ENCODE results near the gene SYNE2. TPM values are rescaled to one million over a fixed set of nuclear protein-coding genes. Genes with fewer than 3 reads are reported as not detected.

SYNE2 gene
- total RNA-seq, 1 experiment from 2014 or later = 71.1 TPM

- TF ChIP-seq ZNF317 (CRISPR knock-in tag; IDR thresholded peaks at IDR 0.05; ENCODE audit: borderline replicate concordance, low read depth) = no peak
Observed at GRCh38 chr14:64212666-64213065, 359.9 kb downstream of the SYNE2 start (continued).

DNA sequence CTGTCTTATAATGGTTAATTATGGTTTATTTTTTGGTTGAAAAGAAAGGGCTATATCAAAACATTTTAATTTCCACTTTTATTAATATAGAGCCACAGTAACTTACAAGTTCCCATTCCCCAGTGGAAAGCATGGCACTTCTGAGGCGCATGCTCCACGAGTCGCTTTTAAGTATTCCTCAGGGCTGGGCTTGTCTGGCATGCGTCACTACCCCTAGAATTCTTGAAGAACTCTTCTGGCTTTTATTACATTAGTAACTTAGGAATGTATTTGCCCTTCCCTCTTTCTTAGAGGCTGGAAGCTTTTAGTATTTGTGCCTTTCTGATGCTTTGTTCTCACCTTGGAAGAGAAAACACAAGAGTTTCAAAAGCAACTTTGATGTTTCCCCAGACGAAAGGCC is 360.3 kb downstream of the SYNE2 start:
- TF ChIP-seq STAT6 (CRISPR knock-in tag; conservative IDR thresholded peaks at IDR 0.05; ENCODE audit: low read depth) (no peak), MYBL2 (CRISPR knock-in tag; IDR thresholded peaks at IDR 0.05) (no peak), KAT7 (CRISPR knock-in tag; IDR thresholded peaks at IDR 0.05; ENCODE audit: borderline replicate concordance) (no peak), SP1 (CRISPR knock-in tag; conservative IDR thresholded peaks at IDR 0.05) (no peak), TP53 (CRISPR knock-in tag; IDR thresholded peaks at IDR 0.05) (no peak), ZNF532 (CRISPR knock-in tag; IDR thresholded peaks at IDR 0.05; ENCODE audit: borderline replicate concordance) (no peak), ATF6 (CRISPR knock-in tag; IDR thresholded peaks at IDR 0.05) (no peak), HMGA2 (CRISPR knock-in tag; IDR thresholded peaks at IDR 0.05) (no peak), CBFB (CRISPR knock-in tag; IDR thresholded peaks at IDR 0.05; ENCODE audit: low read depth) (no peak), E2F5 (CRISPR knock-in tag; IDR thresholded peaks at IDR 0.05) (no peak), SMAD3 (CRISPR knock-in tag; IDR thresholded peaks at IDR 0.05; ENCODE audit: borderline replicate concordance) (no peak), FOXK1 (CRISPR knock-in tag; IDR thresholded peaks at IDR 0.05) (no peak)
- TF ChIP-seq, protein P1, sequence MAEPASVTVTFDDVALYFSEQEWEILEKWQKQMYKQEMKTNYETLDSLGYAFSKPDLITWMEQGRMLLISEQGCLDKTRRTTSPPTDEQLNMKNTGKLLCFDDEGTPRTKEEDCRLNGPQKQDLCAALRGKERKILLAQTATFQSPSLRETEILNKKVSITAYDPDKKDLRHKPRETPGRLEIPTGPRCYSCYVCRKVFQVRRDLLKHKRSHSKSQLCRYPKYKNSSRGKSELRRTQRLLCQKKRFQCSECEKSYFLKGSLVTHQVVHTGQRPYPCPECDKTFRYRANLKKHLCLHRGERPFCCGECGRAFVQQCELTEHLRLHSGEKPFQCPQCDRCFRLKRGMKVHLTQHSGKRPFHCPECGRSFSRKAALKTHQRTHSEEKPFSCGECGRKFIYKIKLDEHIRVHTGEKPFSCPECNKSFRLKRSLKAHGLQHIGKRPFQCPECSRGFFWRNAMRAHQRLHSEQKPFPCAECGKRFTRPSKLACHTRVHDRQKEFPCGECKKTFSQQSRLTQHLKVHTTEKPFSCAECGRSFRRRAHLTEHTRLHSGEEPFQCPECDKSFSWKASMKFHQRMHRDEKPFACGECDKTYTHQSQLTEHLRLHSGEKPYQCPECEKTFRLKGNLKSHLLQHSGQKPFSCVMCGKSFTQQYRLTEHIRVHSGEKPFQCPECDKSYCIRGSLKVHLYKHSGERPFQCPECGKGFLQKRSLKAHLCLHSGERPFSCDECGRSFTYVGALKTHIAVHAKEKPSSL (CRISPR knock-in tag; conservative IDR thresholded peaks at IDR 0.05) = no peak
- DNase-seq (ENCODE audit: low spot score) = no peak
- Mint-ChIP-seq H3K27ac (no peak overlapping the region), H3K27me3 (ENCODE audit: low read depth) (no peaks in the 10 kb centered on the region), H3K36me3 (peaks cover 82% of the 10 kb centered on the region), H3K4me1 (no peaks in the 10 kb centered on the region), H3K4me3 (no peak overlapping the region), H3K9me3 (no peaks in the 10 kb centered on the region)
- ChIA-PET POLR2A (no interaction called here), CTCF (interaction anchor here (1.2 kb wide), 1 partner anchor 81 kb away, joined by 3 read pairs; the partner anchor contains the start of gene ESR2)
- no peak for ATAC-seq
